K562 (cell line): Measurements from ENCODE around the gene KRTAP8-1. TPM values are rescaled to one million over a fixed set of nuclear protein-coding genes. Genes with fewer than 3 reads are reported as not detected.

Experiments used
- polyA plus RNA-seq, 8 experiments: library from polyadenylated mRNA; depleted of rRNA in 4 of 8; stranded (reverse) in 5 of 8; unstranded in 3 of 8; fragments of >200 nt; fragmentation: Nextera tagmentation in 2 of 8; fragmentation: Illumina TruSeq in 1 of 8; extraction: Ambion mirVana in 2 of 8; extraction: Trizol in 1 of 8; gene quantifications; 2 replicates each; pipeline versions ENCODE4 v1.2.1 to v1.2.3, GENCODE V29; 2011 to 2014; ENCODE audit warnings: inconsistent platforms in 1 of 8, missing spikeins in 1 of 8
- small RNA-seq: library from RNA; depleted of rRNA; stranded (forward); fragments of <200 nt; gene quantifications from one replicate; pipeline ENCODE3, GENCODE V24; 2014
- total RNA-seq, 7 experiments: library from RNA; depleted of rRNA in 6 of 7; stranded (reverse); fragments of >200 nt in 6 of 7; fragmentation: Illumina TruSeq in 2 of 7; extraction: Trizol in 2 of 7; gene quantifications; 2 replicates each; pipeline versions ENCODE4 v1.2.1 to v1.2.3, GENCODE V29; 2011 to 2021; ENCODE audit warnings: low replicate concordance in 1 of 7

KRTAP8-1 gene
- total and polyA plus RNA-seq, 9 of the 15 experiments (the other 6 are each of a cell fraction or from before 2014, with no cell fraction given): not detected

Small RNAs within 50 kb of the gene (small RNA-seq; reads per million reads assigned to genes)
- not detected for gene AP000244.1
- not detected for gene KRTAP8-2P
- not detected for gene KRTAP8-3P

Other genes starting within 250 kb of the KRTAP8-1 start
Only the 7 nearest of the 15 such genes appear.
- gene KRTAP20-2, start 178.1 kb downstream of the KRTAP8-1 start, total RNA-seq (2014; rRNA removed): not detected in 2 replicates
- not detected in 2 replicates for gene KRTAP20-2, start 178.1 kb downstream of the KRTAP8-1 start, total RNA-seq (2014; rRNA removed; fragmentation: Illumina TruSeq; extraction: Trizol)
- not detected in 2 replicates for gene KRTAP20-2, start 178.1 kb downstream of the KRTAP8-1 start, total RNA-seq (2015; rRNA removed; fragmentation: Illumina TruSeq; extraction: Trizol)
- not detected in 2 replicates for gene KRTAP20-2, start 178.1 kb downstream of the KRTAP8-1 start, total RNA-seq (2021)
- not detected in 2 replicates for gene KRTAP20-2, start 178.1 kb downstream of the KRTAP8-1 start, polyA plus RNA-seq (2011; rRNA removed)
- not detected in 2 replicates for gene KRTAP20-2, start 178.1 kb downstream of the KRTAP8-1 start, polyA plus RNA-seq (2014; fragmentation: Illumina TruSeq; extraction: Trizol)
- gene KRTAP20-2, start 178.1 kb downstream of the KRTAP8-1 start, polyA plus RNA-seq (2014; fragmentation: Nextera tagmentation; extraction: Ambion mirVana): not detected
- not detected in 2 replicates for gene KRTAP20-2, start 178.1 kb downstream of the KRTAP8-1 start, polyA plus RNA-seq (2014; rRNA removed)
- not detected in 2 replicates for gene KRTAP20-3, start 170.4 kb downstream of the KRTAP8-1 start, total RNA-seq (2014; rRNA removed)
- not detected in 2 replicates for gene KRTAP20-3, start 170.4 kb downstream of the KRTAP8-1 start, total RNA-seq (2014; rRNA removed; fragmentation: Illumina TruSeq; extraction: Trizol)
- not detected in 2 replicates for gene KRTAP20-3, start 170.4 kb downstream of the KRTAP8-1 start, total RNA-seq (2015; rRNA removed; fragmentation: Illumina TruSeq; extraction: Trizol)
- not detected in 2 replicates for gene KRTAP20-3, start 170.4 kb downstream of the KRTAP8-1 start, total RNA-seq (2021)
- gene KRTAP20-3, start 170.4 kb downstream of the KRTAP8-1 start, polyA plus RNA-seq (2011; rRNA removed): not detected in 2 replicates
- not detected in 2 replicates for gene KRTAP20-3, start 170.4 kb downstream of the KRTAP8-1 start, polyA plus RNA-seq (2014; fragmentation: Illumina TruSeq; extraction: Trizol)
- gene KRTAP20-3, start 170.4 kb downstream of the KRTAP8-1 start, polyA plus RNA-seq (2014; fragmentation: Nextera tagmentation; extraction: Ambion mirVana): not detected
- gene KRTAP20-3, start 170.4 kb downstream of the KRTAP8-1 start, polyA plus RNA-seq (2014; rRNA removed): not detected in 2 replicates
- not detected in 2 replicates for gene KRTAP21-3, start 94.5 kb downstream of the KRTAP8-1 start, total RNA-seq (2014; rRNA removed)
- gene KRTAP21-3, start 94.5 kb downstream of the KRTAP8-1 start, total RNA-seq (2014; rRNA removed; fragmentation: Illumina TruSeq; extraction: Trizol): not detected in 2 replicates
- not detected in 2 replicates for gene KRTAP21-3, start 94.5 kb downstream of the KRTAP8-1 start, total RNA-seq (2015; rRNA removed; fragmentation: Illumina TruSeq; extraction: Trizol)
- not detected in 2 replicates for gene KRTAP21-3, start 94.5 kb downstream of the KRTAP8-1 start, total RNA-seq (2021)
- not detected in 2 replicates for gene KRTAP21-3, start 94.5 kb downstream of the KRTAP8-1 start, polyA plus RNA-seq (2011; rRNA removed)
- not detected in 2 replicates for gene KRTAP21-3, start 94.5 kb downstream of the KRTAP8-1 start, polyA plus RNA-seq (2014; fragmentation: Illumina TruSeq; extraction: Trizol)
- gene KRTAP21-3, start 94.5 kb downstream of the KRTAP8-1 start, polyA plus RNA-seq (2014; fragmentation: Nextera tagmentation; extraction: Ambion mirVana): not detected
- gene KRTAP21-3, start 94.5 kb downstream of the KRTAP8-1 start, polyA plus RNA-seq (2014; rRNA removed): not detected in 2 replicates
- not detected in 2 replicates for gene KRTAP21-2, start 66.0 kb downstream of the KRTAP8-1 start, total RNA-seq (2014; rRNA removed)
- gene KRTAP21-2, start 66.0 kb downstream of the KRTAP8-1 start, total RNA-seq (2014; rRNA removed; fragmentation: Illumina TruSeq; extraction: Trizol): not detected in 2 replicates
- not detected in 2 replicates for gene KRTAP21-2, start 66.0 kb downstream of the KRTAP8-1 start, total RNA-seq (2015; rRNA removed; fragmentation: Illumina TruSeq; extraction: Trizol)
- gene KRTAP21-2, start 66.0 kb downstream of the KRTAP8-1 start, total RNA-seq (2021): not detected in 2 replicates
- not detected in 2 replicates for gene KRTAP21-2, start 66.0 kb downstream of the KRTAP8-1 start, polyA plus RNA-seq (2011; rRNA removed)
- gene KRTAP21-2, start 66.0 kb downstream of the KRTAP8-1 start, polyA plus RNA-seq (2014; fragmentation: Illumina TruSeq; extraction: Trizol): not detected in 2 replicates
- not detected for gene KRTAP21-2, start 66.0 kb downstream of the KRTAP8-1 start, polyA plus RNA-seq (2014; fragmentation: Nextera tagmentation; extraction: Ambion mirVana)
- not detected in 2 replicates for gene KRTAP21-2, start 66.0 kb downstream of the KRTAP8-1 start, polyA plus RNA-seq (2014; rRNA removed)
- gene KRTAP21-1, start 57.8 kb downstream of the KRTAP8-1 start, total RNA-seq (2014; rRNA removed): not detected in 2 replicates
- not detected in 2 replicates for gene KRTAP21-1, start 57.8 kb downstream of the KRTAP8-1 start, total RNA-seq (2014; rRNA removed; fragmentation: Illumina TruSeq; extraction: Trizol)
- gene KRTAP21-1, start 57.8 kb downstream of the KRTAP8-1 start, total RNA-seq (2015; rRNA removed; fragmentation: Illumina TruSeq; extraction: Trizol): not detected in 2 replicates
- not detected in 2 replicates for gene KRTAP21-1, start 57.8 kb downstream of the KRTAP8-1 start, total RNA-seq (2021)
- not detected in 2 replicates for gene KRTAP21-1, start 57.8 kb downstream of the KRTAP8-1 start, polyA plus RNA-seq (2011; rRNA removed)
- gene KRTAP21-1, start 57.8 kb downstream of the KRTAP8-1 start, polyA plus RNA-seq (2014; fragmentation: Illumina TruSeq; extraction: Trizol): not detected in 2 replicates
- gene KRTAP21-1, start 57.8 kb downstream of the KRTAP8-1 start, polyA plus RNA-seq (2014; fragmentation: Nextera tagmentation; extraction: Ambion mirVana): not detected
- gene KRTAP21-1, start 57.8 kb downstream of the KRTAP8-1 start, polyA plus RNA-seq (2014; rRNA removed): not detected in 2 replicates
- gene KRTAP7-1, start 16.5 kb upstream of the KRTAP8-1 start, total RNA-seq (2014; rRNA removed): not detected in 2 replicates
- gene KRTAP7-1, start 16.5 kb upstream of the KRTAP8-1 start, total RNA-seq (2014; rRNA removed; fragmentation: Illumina TruSeq; extraction: Trizol): not detected in 2 replicates
- not detected in 2 replicates for gene KRTAP7-1, start 16.5 kb upstream of the KRTAP8-1 start, total RNA-seq (2015; rRNA removed; fragmentation: Illumina TruSeq; extraction: Trizol)
- gene KRTAP7-1, start 16.5 kb upstream of the KRTAP8-1 start, total RNA-seq (2021): not detected in 2 replicates
- gene KRTAP7-1, start 16.5 kb upstream of the KRTAP8-1 start, polyA plus RNA-seq (2011; rRNA removed): not detected in 2 replicates
- not detected in 2 replicates for gene KRTAP7-1, start 16.5 kb upstream of the KRTAP8-1 start, polyA plus RNA-seq (2014; fragmentation: Illumina TruSeq; extraction: Trizol)
- gene KRTAP7-1, start 16.5 kb upstream of the KRTAP8-1 start, polyA plus RNA-seq (2014; fragmentation: Nextera tagmentation; extraction: Ambion mirVana): not detected
- gene KRTAP7-1, start 16.5 kb upstream of the KRTAP8-1 start, polyA plus RNA-seq (2014; rRNA removed): not detected in 2 replicates
- gene KRTAP11-1, start 68.3 kb upstream of the KRTAP8-1 start, total RNA-seq (2014; rRNA removed): not detected in 2 replicates
- gene KRTAP11-1, start 68.3 kb upstream of the KRTAP8-1 start, total RNA-seq (2014; rRNA removed; fragmentation: Illumina TruSeq; extraction: Trizol): not detected in 2 replicates
- not detected in 2 replicates for gene KRTAP11-1, start 68.3 kb upstream of the KRTAP8-1 start, total RNA-seq (2015; rRNA removed; fragmentation: Illumina TruSeq; extraction: Trizol)
- not detected in 2 replicates for gene KRTAP11-1, start 68.3 kb upstream of the KRTAP8-1 start, total RNA-seq (2021)
- gene KRTAP11-1, start 68.3 kb upstream of the KRTAP8-1 start, polyA plus RNA-seq (2011; rRNA removed): not detected in 2 replicates
- not detected in 2 replicates for gene KRTAP11-1, start 68.3 kb upstream of the KRTAP8-1 start, polyA plus RNA-seq (2014; fragmentation: Illumina TruSeq; extraction: Trizol)
- not detected for gene KRTAP11-1, start 68.3 kb upstream of the KRTAP8-1 start, polyA plus RNA-seq (2014; fragmentation: Nextera tagmentation; extraction: Ambion mirVana)
- gene KRTAP11-1, start 68.3 kb upstream of the KRTAP8-1 start, polyA plus RNA-seq (2014; rRNA removed): not detected in 2 replicates